Natural killer cell (primary cell): ENCODE measurements around the gene INHBB. TPM values are rescaled to one million over a fixed set of nuclear protein-coding genes. Genes with fewer than 3 reads are reported as not detected.

Source experiments
- ATAC-seq, 3 donors: fragments of 150-1000 bp in 2 of 3; fragments of 200-7000 bp in 1 of 3; cut with Tn5 transposase; 1 replicate in 1 of 3; 2 replicates in 2 of 3; pipeline ENCODE4 v1.10.0; 2021; ENCODE audit warnings: mild to moderate bottlenecking in 2 of 3, moderate library complexity in 2 of 3
- DNase-seq, 2 donors: peaks; one replicate each; pipeline versions ENCODE4 v3.0.0 to v3.0.0-alpha.2; 2013 to 2021; ENCODE audit warnings: mixed read lengths in 1 of 2
- H3K27ac ChIP-seq: one replicate; pipeline ENCODE4 v1.5.1; 2013; ENCODE audit warnings: mild to moderate bottlenecking, low read length
- H3K27me3 ChIP-seq: one replicate; pipeline ENCODE4 v1.6.1; 2013; ENCODE audit warnings: low read length; ENCODE audit not compliant: control insufficient read depth, insufficient read depth
- H3K36me3 ChIP-seq: one replicate; pipeline ENCODE4 v1.6.1; 2013; ENCODE audit warnings: low read length; ENCODE audit not compliant: control insufficient read depth, insufficient read depth
- H3K4me1 ChIP-seq: one replicate; pipeline ENCODE4 v1.6.1; 2013; ENCODE audit warnings: low read length; ENCODE audit not compliant: control insufficient read depth, insufficient read depth
- H3K4me3 ChIP-seq: one replicate; pipeline ENCODE4 v1.5.1; 2013; ENCODE audit warnings: low read length
- H3K9me3 ChIP-seq: one replicate; pipeline ENCODE4 v1.6.1; 2013; ENCODE audit warnings: low read length; ENCODE audit not compliant: control insufficient read depth, insufficient read depth
- H3K27ac Mint-ChIP-seq, 2 donors: one replicate each; pipeline ENCODE4 v1.8.0; 2022; ENCODE audit warnings: mild to moderate bottlenecking in 2 of 2, mixed read lengths in 2 of 2, moderate library complexity in 1 of 2
- H3K27me3 Mint-ChIP-seq, 2 donors: one replicate each; pipeline ENCODE4 v1.8.0; 2022; ENCODE audit warnings: low read depth in 2 of 2, mixed read lengths in 2 of 2
- H3K36me3 Mint-ChIP-seq: one replicate; pipeline ENCODE4 v1.8.0; 2022; ENCODE audit warnings: mixed read lengths
- H3K4me1 Mint-ChIP-seq, 2 donors: one replicate each; pipeline ENCODE4 v1.8.0; 2022; ENCODE audit warnings: mixed read lengths in 2 of 2
- H3K4me3 Mint-ChIP-seq: one replicate; pipeline ENCODE4 v1.8.0; 2022; ENCODE audit warnings: mild to moderate bottlenecking, moderate library complexity, mixed read lengths
- H3K9me3 Mint-ChIP-seq, 2 donors: one replicate each; pipeline ENCODE4 v1.8.0; 2022; ENCODE audit warnings: mixed read lengths in 2 of 2
- CTCF ChIP-seq: fragments of 200-600 bp; IDR thresholded peaks from one replicate; pipeline ENCODE4 v1.8.0; 2022; ENCODE audit warnings: antibody characterized with exemption
- WGBS: methylation state at CpG from one replicate; pipeline ENCODE4 v1.1.7; 2013; ENCODE audit warnings: missing lambda C conversion rate; ENCODE audit not compliant: insufficient coverage; 5-methylcytosine and 5-hydroxymethylcytosine counted together
- intact Hi-C: fragments of 100-400 bp; cut with micrococcal nuclease; formaldehyde crosslinking; loops from one replicate; pipeline ENCODE4 v1.14.2; 2022
- total RNA-seq, 4 donors: library from RNA; stranded (reverse); fragments of 120-200 nt in 1 of 4; gene quantifications; one replicate each; pipeline versions ENCODE4 v1.2.3 to v1.2.4, GENCODE V29; 2013 to 2022

Gene INHBB
- total RNA-seq, 3 donors from 2014 or later (not counting 1 experiment from before 2014, with no cell fraction given) = 0.07 to 0.10 TPM; not detected in 1

- Histone ChIP-seq H3K4me1 (no peaks in the 10 kb centered on the region), H3K27me3 (no peaks in the 10 kb centered on the region), H3K4me3 (no peak overlapping the region), H3K27ac (no peak overlapping the region), H3K9me3 (no peaks in the 10 kb centered on the region), H3K36me3 (peaks cover 4% of the 10 kb centered on the region)
- WGBS = 99% methylated on average over 6 of the region's 6 CpGs
- intact Hi-C loops = no loop called here
- no peak for ATAC-seq
- Mint-ChIP-seq H3K36me3 (peaks cover 19% of the 10 kb centered on the region), H3K27me3 (no peaks in the 10 kb centered on the region), H3K4me3 (no peak overlapping the region), H3K27ac (no peak overlapping the region), H3K9me3 (no peaks in the 10 kb centered on the region), H3K4me1 (peaks cover 11 to 18% of the 10 kb centered on the region in 2 donors)
- no peak for DNase-seq
- TF ChIP-seq CTCF = no peak
Observed at GRCh38 chr2:120299561-120299960, 46.4 kb upstream of the INHBB start.

DNA sequence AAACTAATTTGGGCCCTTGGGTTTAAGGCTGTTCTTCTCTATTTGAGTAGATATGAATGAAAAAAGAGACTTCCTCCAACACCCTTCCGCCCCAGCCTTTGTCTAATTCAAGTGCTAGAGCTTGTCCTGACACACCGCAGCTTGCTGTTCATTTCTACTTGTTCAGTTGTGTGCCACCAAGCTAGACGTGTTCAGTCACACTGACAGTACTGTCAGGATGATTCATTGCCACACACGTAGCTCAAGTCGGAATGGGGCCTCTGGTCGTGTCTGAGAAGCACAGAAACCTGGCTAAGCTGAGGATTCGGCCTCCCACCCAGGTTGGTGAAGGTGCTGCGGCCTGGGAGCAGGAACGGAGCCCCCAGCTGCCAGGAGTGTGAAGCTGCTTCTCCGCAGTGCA lies 45.6 kb upstream of the INHBB start:
- Mint-ChIP-seq H3K4me3 (no peak overlapping the region), H3K27me3 (no peaks in the 10 kb centered on the region), H3K4me1 (peaks cover 11 to 18% of the 10 kb centered on the region in 2 donors), H3K27ac (no peak overlapping the region), H3K36me3 (peaks cover 19% of the 10 kb centered on the region), H3K9me3 (no peaks in the 10 kb centered on the region)
- intact Hi-C loops = no loop called here
- Histone ChIP-seq H3K4me1 (no peaks in the 10 kb centered on the region), H3K9me3 (no peaks in the 10 kb centered on the region), H3K27ac (no peak overlapping the region), H3K36me3 (no peaks in the 10 kb centered on the region), H3K27me3 (no peaks in the 10 kb centered on the region), H3K4me3 (no peak overlapping the region)
- WGBS = 96% methylated on average over 10 of the region's 10 CpGs
- no peak for TF ChIP-seq CTCF
- no peak for DNase-seq
- ATAC-seq = no peak

DNA sequence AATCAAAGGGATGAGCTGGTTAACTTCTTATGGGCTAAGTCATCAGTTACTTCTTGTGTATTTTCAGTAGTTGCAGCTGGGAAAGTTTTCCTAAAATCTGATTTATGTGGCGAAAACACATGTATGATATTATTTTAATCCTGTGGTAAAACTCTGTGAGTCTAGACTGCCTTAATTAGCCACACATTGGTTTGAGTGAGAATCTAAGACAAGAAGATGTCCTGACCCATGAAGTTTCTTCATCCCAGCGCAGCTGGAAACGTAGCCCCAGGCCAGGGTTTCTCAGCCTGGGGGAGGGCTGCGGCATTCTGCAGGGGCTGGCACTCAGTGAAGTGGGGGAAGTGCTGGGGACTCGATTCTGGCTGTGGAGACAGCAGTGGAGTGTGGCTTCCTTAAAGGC lies 44.7 kb upstream of the INHBB start:
- H3K36me3 ChIP-seq = no peaks in the 10 kb centered on the region
- peaks cover 11 to 23% of the 10 kb centered on the region in 2 donors for H3K4me1 Mint-ChIP-seq
- H3K27ac Mint-ChIP-seq = no peak overlapping the region
- H3K4me3 ChIP-seq = no peak overlapping the region
- H3K9me3 Mint-ChIP-seq = no peaks in the 10 kb centered on the region
- H3K27me3 Mint-ChIP-seq = no peaks in the 10 kb centered on the region
- no peak for TF ChIP-seq CTCF
- H3K36me3 Mint-ChIP-seq = peaks cover 19% of the 10 kb centered on the region
- intact Hi-C loops = no loop called here
- DNase-seq (no peak), ATAC-seq (no peak)
- H3K4me1 ChIP-seq = no peaks in the 10 kb centered on the region
- H3K27me3 ChIP-seq = no peaks in the 10 kb centered on the region
- H3K4me3 Mint-ChIP-seq = no peak overlapping the region
- H3K27ac ChIP-seq = no peak overlapping the region
- H3K9me3 ChIP-seq = no peaks in the 10 kb centered on the region
- 86% methylated on average over 5 of the region's 5 CpGs for WGBS

GRCh38 chr2:120302301-120302700 lies 43.6 kb upstream of the INHBB start:
- 89% methylated on average over 12 of the region's 12 CpGs for WGBS
- H3K9me3 Mint-ChIP-seq = no peaks in the 10 kb centered on the region
- DNase-seq (no peak), ATAC-seq (no peak)
- H3K27ac Mint-ChIP-seq = peak overlapping the region in 1 of 2 donors; percentile 3
- Histone ChIP-seq H3K36me3 (no peaks in the 10 kb centered on the region), H3K27ac (no peak overlapping the region), H3K4me3 (no peak overlapping the region), H3K27me3 (no peaks in the 10 kb centered on the region), H3K9me3 (no peaks in the 10 kb centered on the region), H3K4me1 (no peaks in the 10 kb centered on the region)
- H3K27me3 Mint-ChIP-seq = no peaks in the 10 kb centered on the region
- intact Hi-C loops = no loop called here
- H3K4me3 Mint-ChIP-seq = no peak overlapping the region
- TF ChIP-seq CTCF = no peak
- peaks cover 11 to 23% of the 10 kb centered on the region in 2 donors for H3K4me1 Mint-ChIP-seq
- peaks cover 14% of the 10 kb centered on the region for H3K36me3 Mint-ChIP-seq
